CD14-positive monocyte (primary cell): Measurements from ENCODE around the gene SPAG7. TPM values are rescaled to one million over a fixed set of nuclear protein-coding genes. Genes with fewer than 3 reads are reported as not detected.

Source experiments
- DNase-seq, 3 donors: peaks; one replicate each; pipeline ENCODE4 v3.0.0-alpha.2; 2011 to 2022
- H2AFZ ChIP-seq: 2 replicates; pipeline ENCODE4 v1.6.0; 2012; ENCODE audit warnings: mild to moderate bottlenecking, low read depth, low read length, inconsistent platforms; ENCODE audit not compliant: insufficient read depth, poor library complexity, severe bottlenecking
- H3K27ac ChIP-seq, 2 donors: 1 replicate in 1 of 2; 2 replicates in 1 of 2; pipeline ENCODE4 v1.5.1; 2012 to 2013; ENCODE audit warnings: low read length in 2 of 2, control low read depth in 1 of 2, inconsistent platforms in 1 of 2, low read depth in 1 of 2, mild to moderate bottlenecking in 1 of 2
- H3K27me3 ChIP-seq, 2 donors: one replicate each; pipeline versions ENCODE4 v1.6.0 to v1.6.1; 2011 to 2013; ENCODE audit warnings: low read length in 2 of 2; ENCODE audit not compliant: control insufficient read depth in 2 of 2, insufficient read depth in 2 of 2
- H3K36me3 ChIP-seq, 2 donors: replicated peaks in 1 of 2; 1 replicate in 1 of 2; 2 replicates in 1 of 2; pipeline versions ENCODE4 v1.5.1 to v1.6.1; 2012 to 2013; ENCODE audit warnings: low read length in 2 of 2, control low read depth in 1 of 2, inconsistent platforms in 1 of 2, mild to moderate bottlenecking in 1 of 2; ENCODE audit not compliant: insufficient read depth in 2 of 2, control insufficient read depth in 1 of 2
- H3K4me1 ChIP-seq, 2 donors: 1 replicate in 1 of 2; 2 replicates in 1 of 2; pipeline versions ENCODE4 v1.5.1 to v1.6.1; 2012 to 2013; ENCODE audit warnings: low read length in 2 of 2, control low read depth in 1 of 2, inconsistent platforms in 1 of 2, mild to moderate bottlenecking in 1 of 2, moderate library complexity in 1 of 2; ENCODE audit not compliant: insufficient read depth in 2 of 2, control insufficient read depth in 1 of 2
- H3K4me2 ChIP-seq: replicated peaks from 2 replicates; pipeline ENCODE3; 2012; ENCODE audit warnings: low read length, moderate library complexity, mild to moderate bottlenecking; ENCODE audit not compliant: poor library complexity, severe bottlenecking; ENCODE audit errors: extremely low read depth
- H3K4me3 ChIP-seq, 3 experiments: fragments of 200-600 bp in 1 of 3; sonication (generic) in 1 of 3; replicated peaks in 1 of 3; 1 replicate in 2 of 3; 2 replicates in 1 of 3; pipeline ENCODE4 v1.5.1; 2011 to 2013; ENCODE audit warnings: low read length in 3 of 3, mild to moderate bottlenecking in 3 of 3, control low read depth in 2 of 3, low read depth in 2 of 3, inconsistent platforms in 1 of 3, moderate library complexity in 1 of 3
- H3K79me2 ChIP-seq: 2 replicates; pipeline ENCODE4 v1.6.0; 2012; ENCODE audit warnings: mild to moderate bottlenecking, control low read depth, inconsistent platforms, low read length, moderate library complexity; ENCODE audit not compliant: insufficient read depth
- H3K9ac ChIP-seq: 2 replicates; pipeline ENCODE4 v1.6.0; 2017; ENCODE audit warnings: low read length, mild to moderate bottlenecking; ENCODE audit not compliant: insufficient read depth, poor library complexity, severe bottlenecking
- H3K9me3 ChIP-seq, 2 donors: replicated peaks in 1 of 2; 1 replicate in 1 of 2; 2 replicates in 1 of 2; pipeline versions ENCODE4 v1.5.1 to v1.6.1; 2012 to 2013; ENCODE audit warnings: low read length in 2 of 2, control low read depth in 1 of 2; ENCODE audit not compliant: control insufficient read depth in 1 of 2, insufficient read depth in 1 of 2
- H4K20me1 ChIP-seq: 2 replicates; pipeline ENCODE4 v1.6.0; 2012; ENCODE audit warnings: mild to moderate bottlenecking, low read length, control low read depth, moderate library complexity; ENCODE audit not compliant: insufficient read depth
- H3K27ac Mint-ChIP-seq, 7 donors: one replicate each; pipeline ENCODE4 v1.8.0; 2020; ENCODE audit warnings: mild to moderate bottlenecking in 7 of 7, mixed read lengths in 7 of 7, moderate library complexity in 6 of 7, inconsistent platforms in 2 of 7
- H3K27me3 Mint-ChIP-seq, 3 donors: one replicate each; pipeline ENCODE4 v1.8.0; 2021 to 2022; ENCODE audit warnings: low read depth in 3 of 3, mild to moderate bottlenecking in 3 of 3, mixed read lengths in 3 of 3, moderate library complexity in 3 of 3, inconsistent platforms in 1 of 3
- H3K36me3 Mint-ChIP-seq, 2 donors: one replicate each; pipeline ENCODE4 v1.8.0; 2020; ENCODE audit warnings: mixed read lengths in 2 of 2, inconsistent platforms in 1 of 2, mild to moderate bottlenecking in 1 of 2
- H3K4me1 Mint-ChIP-seq: one replicate; pipeline ENCODE4 v1.8.0; 2020; ENCODE audit warnings: mild to moderate bottlenecking, mixed read lengths
- H3K4me3 Mint-ChIP-seq, 2 donors: one replicate each; pipeline ENCODE4 v1.8.0; 2020; ENCODE audit warnings: mild to moderate bottlenecking in 2 of 2, mixed read lengths in 2 of 2, moderate library complexity in 1 of 2
- H3K9me3 Mint-ChIP-seq, 7 donors: one replicate each; pipeline ENCODE4 v1.8.0; 2020 to 2022; ENCODE audit warnings: mixed read lengths in 7 of 7, mild to moderate bottlenecking in 6 of 7, moderate library complexity in 6 of 7, inconsistent platforms in 2 of 7
- CTCF ChIP-seq: fragments of 200-600 bp; IDR thresholded peaks from one replicate; pipeline ENCODE4 v1.8.0; 2022; ENCODE audit warnings: antibody characterized with exemption, mild to moderate bottlenecking
- WGBS: methylation state at CpG from one replicate; pipeline ENCODE4 v1.1.5; 2013; ENCODE audit warnings: missing lambda C conversion rate; ENCODE audit not compliant: insufficient coverage; 5-methylcytosine and 5-hydroxymethylcytosine counted together
- intact Hi-C, 2 donors: fragments of 100-400 bp; cut with micrococcal nuclease; formaldehyde crosslinking; loops; one replicate each; pipeline versions ENCODE4 v1.15.0 to v1.15.1; 2023
- polyA plus RNA-seq, 3 donors: library from polyadenylated mRNA; depleted of rRNA in 1 of 3; unstranded in 2 of 3; stranded (reverse) in 1 of 3; fragments of 300-500 nt in 2 of 3; fragments of >200 nt in 1 of 3; fragmentation: Illumina TruSeq in 2 of 3; gene quantifications; 1 replicate in 2 of 3; 2 replicates in 1 of 3; pipeline ENCODE4 v1.2.3, GENCODE V29; 2012 to 2021

SPAG7 gene
- polyA plus RNA-seq, 3 donors = 75.6 to 96.7 (median 85.1) TPM

- Histone ChIP-seq H3K4me3 (peak within 1 kb of the TSS; percentile 21 to 94 (median 56)), H3K9ac (peak within 1 kb of the TSS; percentile 80), H3K4me1 (peaks cover 25 to 42% of the 10 kb centered on the region in 2 donors), H3K9me3 (no peaks in the 10 kb centered on the region), H3K36me3 (peaks cover 11% of the 10 kb centered on the region in 2 donors), H3K4me2 (peak within 1 kb of the TSS; percentile 98), H3K79me2 (peaks cover 34% of the 10 kb centered on the region), H4K20me1 (peaks cover 26% of the 10 kb centered on the region), H3K27ac (peak within 1 kb of the TSS; percentile 94), H2AFZ (peak within 1 kb of the TSS; percentile 70), H3K27me3 (no peaks in the 10 kb centered on the region)
- peak within 1 kb of the TSS; percentile 89 to 98 (median 93) for H3K27ac Mint-ChIP-seq
- no peak for DNase-seq
- no peak for TF ChIP-seq CTCF
- H3K36me3 Mint-ChIP-seq = peaks cover 10 to 16% of the 10 kb centered on the region in 2 donors
- WGBS = 60% methylated on average over 3 of the region's 7 CpGs
- no peaks in the 10 kb centered on the region for H3K9me3 Mint-ChIP-seq
- peak within 1 kb of the TSS; percentile 80 to 88 for H3K4me3 Mint-ChIP-seq
- peaks cover 2 to 8% (median 3%) of the 10 kb centered on the region in 3 donors for H3K27me3 Mint-ChIP-seq
- intact Hi-C loops = loop anchor here in 1 of 2 donors (5.0 kb wide), 1 partner anchor 37 kb away; the partner anchor contains the start of gene CAMTA2
- peaks cover 27% of the 10 kb centered on the region for H3K4me1 Mint-ChIP-seq
These were observed 16.8 kb downstream of the SPAG7 start, which contains the start of gene ENO3 for GRCh38 chr17:4950746-4951204. Gene ENO3 (plus strand): TSS chr17:4951119. CDS start chr17:4951830, 711 bp downstream.

GRCh38 chr17:4950075-4950745 lies 17.4 kb downstream of the SPAG7 start:
- Mint-ChIP-seq H3K27me3 (peaks cover 2 to 8% (median 3%) of the 10 kb centered on the region in 3 donors), H3K4me1 (peaks cover 33% of the 10 kb centered on the region), H3K27ac (peak overlapping the region; percentile 89 to 98 (median 93)), H3K9me3 (no peaks in the 10 kb centered on the region), H3K4me3 (peak overlapping the region; percentile 80 to 88), H3K36me3 (peaks cover 16 to 18% of the 10 kb centered on the region in 2 donors)
- Histone ChIP-seq H3K9ac (peak overlapping the region; percentile 80), H3K4me2 (peak overlapping the region; percentile 98), H3K9me3 (no peaks in the 10 kb centered on the region), H2AFZ (peak overlapping the region; percentile 70), H3K79me2 (peaks cover 40% of the 10 kb centered on the region), H3K4me3 (peak overlapping the region; percentile 21 to 94 (median 56)), H3K27ac (peak overlapping the region; percentile 94), H3K27me3 (no peaks in the 10 kb centered on the region), H4K20me1 (peaks cover 32% of the 10 kb centered on the region), H3K36me3 (peaks cover 15 to 16% of the 10 kb centered on the region in 2 donors), H3K4me1 (peaks cover 31 to 48% of the 10 kb centered on the region in 2 donors)
- no peak for TF ChIP-seq CTCF
- WGBS = under 1% methylated on average over 40 of the region's 52 CpGs
- intact Hi-C loops = loop anchor here in 1 of 2 donors (5.0 kb wide), 1 partner anchor 37 kb away; the partner anchor contains the start of gene CAMTA2
- DNase-seq = peak in 2 of 3 donors; percentile 36 to 56
